KMS-11 (cell line): ENCODE data around the gene BCOR.

ENCODE experiments used
- H2AFZ ChIP-seq: fragments of 200-600 bp; sonication (generic); 2 replicates; pipeline ENCODE4 v1.6.1; 2016; ENCODE audit warnings: antibody characterized with exemption, mixed run types, low read depth
- H3K27ac ChIP-seq: fragments of 200-600 bp; sonication (generic); 2 replicates; pipeline ENCODE4 v1.6.1; 2016; ENCODE audit warnings: mild to moderate bottlenecking, mixed run types
- H3K27me3 ChIP-seq: fragments of 200-600 bp; sonication (generic); 2 replicates; pipeline ENCODE4 v1.6.1; 2017; ENCODE audit warnings: mild to moderate bottlenecking, low read depth, mixed run types, moderate library complexity; ENCODE audit not compliant: insufficient read depth
- H3K36me3 ChIP-seq: fragments of 200-600 bp; sonication (generic); 2 replicates; pipeline ENCODE4 v1.6.1; 2017; ENCODE audit warnings: mild to moderate bottlenecking, mixed run types; ENCODE audit not compliant: insufficient read depth
- H3K4me1 ChIP-seq: fragments of 200-600 bp; sonication (generic); 2 replicates; pipeline ENCODE4 v1.6.1; 2016; ENCODE audit warnings: mild to moderate bottlenecking, low read depth, mixed run types; ENCODE audit not compliant: poor library complexity, severe bottlenecking
- H3K4me2 ChIP-seq: fragments of 200-600 bp; sonication (generic); 2 replicates; pipeline ENCODE4 v1.7.0; 2016; ENCODE audit warnings: mild to moderate bottlenecking, mixed run types
- H3K4me3 ChIP-seq: fragments of 200-600 bp; sonication (generic); IDR thresholded peaks from 2 replicates; pipeline ENCODE4 v1.6.1; 2017; ENCODE audit warnings: low read depth, low read length, mixed read lengths; ENCODE audit not compliant: insufficient read depth
- H3K79me2 ChIP-seq: fragments of 200-600 bp; sonication (generic); 2 replicates; pipeline ENCODE4 v1.6.1; 2016; ENCODE audit warnings: low read depth, mixed run types; ENCODE audit not compliant: insufficient read depth
- H3K9ac ChIP-seq: fragments of 200-600 bp; sonication (generic); 2 replicates; pipeline ENCODE4 v1.6.1; 2016; ENCODE audit warnings: mild to moderate bottlenecking, mixed run types
- H4K20me1 ChIP-seq: fragments of 200-600 bp; sonication (generic); 2 replicates; pipeline ENCODE4 v1.6.1; 2016; ENCODE audit warnings: mild to moderate bottlenecking, mixed run types; ENCODE audit not compliant: insufficient read depth
- TF ChIP-seq, protein P1 (sequence below): fragments of 200-600 bp; sonication (generic); conservative IDR thresholded peaks from 2 replicates; pipeline ENCODE4 v1.6.1; 2017; ENCODE audit warnings: low read depth, mild to moderate bottlenecking, antibody characterized with exemption, low read length, moderate library complexity, mixed read lengths

BCOR gene

DNA sequence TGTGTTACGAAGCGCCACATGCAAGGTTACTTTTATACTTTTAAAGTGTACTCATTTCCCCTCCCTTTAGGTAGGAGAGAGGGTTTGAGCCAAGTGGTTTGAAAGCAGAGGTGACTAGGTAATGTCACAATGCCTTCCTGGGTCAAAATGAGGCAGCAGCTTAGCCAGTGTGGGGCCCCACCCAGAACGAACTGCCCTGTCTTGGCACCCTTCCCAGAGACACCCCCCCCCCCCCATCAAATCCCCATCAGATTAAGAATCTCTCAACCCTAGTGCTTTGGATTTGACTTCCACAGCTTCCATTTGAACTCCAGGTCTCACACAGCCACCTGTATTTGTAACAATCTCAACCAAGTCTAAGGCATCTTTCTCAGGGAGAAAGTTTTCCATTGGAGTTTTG lies 31.1 kb downstream of the BCOR start:
- H4K20me1 ChIP-seq, result peaks cover 8% of the 10 kb centered on the region; the same call in 1 of the 2 replicates
- TF ChIP-seq, protein P1, sequence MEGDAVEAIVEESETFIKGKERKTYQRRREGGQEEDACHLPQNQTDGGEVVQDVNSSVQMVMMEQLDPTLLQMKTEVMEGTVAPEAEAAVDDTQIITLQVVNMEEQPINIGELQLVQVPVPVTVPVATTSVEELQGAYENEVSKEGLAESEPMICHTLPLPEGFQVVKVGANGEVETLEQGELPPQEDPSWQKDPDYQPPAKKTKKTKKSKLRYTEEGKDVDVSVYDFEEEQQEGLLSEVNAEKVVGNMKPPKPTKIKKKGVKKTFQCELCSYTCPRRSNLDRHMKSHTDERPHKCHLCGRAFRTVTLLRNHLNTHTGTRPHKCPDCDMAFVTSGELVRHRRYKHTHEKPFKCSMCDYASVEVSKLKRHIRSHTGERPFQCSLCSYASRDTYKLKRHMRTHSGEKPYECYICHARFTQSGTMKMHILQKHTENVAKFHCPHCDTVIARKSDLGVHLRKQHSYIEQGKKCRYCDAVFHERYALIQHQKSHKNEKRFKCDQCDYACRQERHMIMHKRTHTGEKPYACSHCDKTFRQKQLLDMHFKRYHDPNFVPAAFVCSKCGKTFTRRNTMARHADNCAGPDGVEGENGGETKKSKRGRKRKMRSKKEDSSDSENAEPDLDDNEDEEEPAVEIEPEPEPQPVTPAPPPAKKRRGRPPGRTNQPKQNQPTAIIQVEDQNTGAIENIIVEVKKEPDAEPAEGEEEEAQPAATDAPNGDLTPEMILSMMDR, result no peak
- peaks cover 6% of the 10 kb centered on the region; the same call in 1 of the 2 replicates for H3K36me3 ChIP-seq
- no peak overlapping the region for H3K4me2 ChIP-seq
- peaks cover 3% of the 10 kb centered on the region for H3K4me1 ChIP-seq
- no peak overlapping the region for H3K4me3 ChIP-seq
- H2AFZ ChIP-seq, result no peak overlapping the region
- H3K9ac ChIP-seq, result no peak overlapping the region
- H3K79me2 ChIP-seq, result peaks cover 37% of the 10 kb centered on the region
- no peak overlapping the region for H3K27ac ChIP-seq
- H3K27me3 ChIP-seq, result no peaks in the 10 kb centered on the region

DNA sequence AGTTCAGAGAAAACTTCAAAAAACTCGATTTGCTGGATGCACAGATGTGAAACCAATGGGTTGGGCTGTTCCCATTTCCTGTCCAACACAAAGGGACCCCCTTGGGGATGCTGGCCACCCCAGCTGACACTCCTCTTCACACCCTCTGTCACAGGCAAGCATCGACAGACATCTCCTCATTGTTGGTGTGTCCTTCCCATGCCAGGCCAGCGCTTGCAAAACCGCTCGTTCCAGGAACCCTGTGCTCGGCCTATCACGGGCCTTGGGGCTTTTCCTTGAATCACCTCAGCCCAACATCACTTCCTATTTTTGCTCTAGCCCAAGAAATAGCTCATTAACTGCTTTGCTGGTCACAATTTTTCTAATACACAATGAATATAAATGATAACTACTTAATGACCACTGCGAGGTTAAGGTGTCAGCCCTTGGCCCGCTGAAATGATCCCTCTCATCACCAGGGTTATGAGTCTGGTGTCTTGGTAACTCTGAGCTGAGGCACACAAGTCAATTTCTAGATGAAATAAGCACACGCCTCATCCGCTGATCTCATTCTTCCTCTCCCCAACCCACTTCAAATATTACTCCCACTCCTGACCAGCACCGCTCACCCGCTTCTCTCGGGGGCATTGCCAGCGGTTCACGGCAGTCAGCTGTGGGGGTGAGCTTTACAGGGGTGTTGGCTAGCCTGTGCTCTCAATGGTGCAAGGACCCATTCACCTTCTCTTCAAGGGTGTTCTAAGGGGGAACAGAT lies 32.3 kb downstream of the BCOR start:
- Histone ChIP-seq H3K4me2 (no peak overlapping the region), H4K20me1 (no peaks in the 10 kb centered on the region)

DNA sequence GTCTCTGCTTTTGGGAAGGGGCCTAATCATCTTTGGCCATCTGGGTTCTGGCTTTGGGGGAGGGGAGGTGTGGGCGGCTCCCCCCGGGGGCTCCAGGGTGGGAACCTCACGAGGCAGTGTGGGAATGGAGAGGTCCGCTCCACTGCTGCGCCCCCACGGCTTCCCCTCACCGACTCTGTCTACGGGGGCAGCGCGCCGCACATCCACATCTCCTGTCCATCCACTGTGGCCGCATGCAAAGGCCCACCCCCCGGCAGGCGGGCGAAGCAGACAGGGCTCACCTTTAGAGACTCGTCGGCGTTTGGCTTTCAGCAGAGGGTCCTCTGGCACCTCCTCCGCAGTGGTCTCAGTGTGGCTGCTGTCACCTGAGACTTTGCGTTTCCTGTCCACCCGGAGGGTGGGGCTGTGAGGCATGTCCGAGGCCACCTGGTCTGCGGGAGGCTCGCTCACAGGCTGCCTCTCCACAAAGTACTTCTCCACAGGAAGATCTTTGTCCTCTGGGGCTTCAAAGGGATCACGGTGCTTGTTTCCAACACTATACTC lies 33.6 kb downstream of the BCOR start:
- no peak overlapping the region for H3K27ac ChIP-seq
- H3K4me2 ChIP-seq, result no peak overlapping the region
- no peaks in the 10 kb centered on the region for H3K27me3 ChIP-seq
- H3K36me3 ChIP-seq, result no peaks in the 10 kb centered on the region
- peaks cover 14% of the 10 kb centered on the region; the same call in 1 of the 2 replicates for H3K79me2 ChIP-seq
- H4K20me1 ChIP-seq, result no peaks in the 10 kb centered on the region
- no peak overlapping the region for H3K4me3 ChIP-seq
- TF ChIP-seq, protein P1, result no peak
- H3K9ac ChIP-seq, result no peak overlapping the region
- no peak overlapping the region for H2AFZ ChIP-seq
- no peaks in the 10 kb centered on the region for H3K4me1 ChIP-seq

More for the DNA sequence above, 32.3 kb downstream of the BCOR start:
- Histone ChIP-seq H3K27me3 (no peaks in the 10 kb centered on the region), H2AFZ (no peak overlapping the region), H3K36me3 (no peaks in the 10 kb centered on the region; the same call in 1 of the 2 replicates), H3K4me1 (no peaks in the 10 kb centered on the region), H3K9ac (no peak overlapping the region), H3K27ac (no peak overlapping the region), H3K79me2 (peaks cover 25% of the 10 kb centered on the region; the same call in 1 of the 2 replicates), H3K4me3 (no peak overlapping the region)
- TF ChIP-seq, protein P1, result no peak

DNA sequence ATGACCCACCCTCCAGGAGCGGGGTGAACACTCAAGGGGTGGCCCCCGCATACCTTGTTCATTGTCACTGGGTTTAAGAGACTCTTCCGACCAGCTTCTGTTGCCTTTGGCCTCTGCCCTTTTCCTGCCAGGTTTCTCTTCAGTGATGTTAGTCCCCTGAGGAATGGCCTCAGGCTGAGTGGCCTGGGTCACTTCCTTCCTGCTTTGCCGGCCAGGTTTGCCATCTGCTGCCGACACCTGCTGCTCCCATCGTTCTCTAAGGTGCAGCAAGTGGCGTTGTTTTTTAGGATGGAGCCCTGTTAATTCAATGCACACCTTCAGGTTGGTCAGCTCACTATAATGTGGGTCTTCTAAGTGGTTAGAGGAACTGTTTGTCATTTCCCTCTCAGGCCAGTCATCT lies 34.2 kb downstream of the BCOR start:
- Histone ChIP-seq H3K4me3 (no peak overlapping the region), H3K27me3 (no peaks in the 10 kb centered on the region), H3K9ac (no peak overlapping the region), H3K4me2 (no peak overlapping the region), H3K36me3 (no peaks in the 10 kb centered on the region), H2AFZ (no peak overlapping the region), H4K20me1 (no peaks in the 10 kb centered on the region), H3K4me1 (no peaks in the 10 kb centered on the region), H3K27ac (no peak overlapping the region), H3K79me2 (peaks cover 14% of the 10 kb centered on the region; the same call in 1 of the 2 replicates)
- TF ChIP-seq, protein P1, result no peak
